ENCODE results near the gene ANKRD9.
A peak's percentile ranks its signal among the peaks of the same experiment; 100 is the strongest.
"Not testable (repeated sequence)": the region's sequence is repeated elsewhere in the genome, so short reads cannot be mapped to it uniquely, and the experiment has no call there.

Gene ANKRD9, protein sequence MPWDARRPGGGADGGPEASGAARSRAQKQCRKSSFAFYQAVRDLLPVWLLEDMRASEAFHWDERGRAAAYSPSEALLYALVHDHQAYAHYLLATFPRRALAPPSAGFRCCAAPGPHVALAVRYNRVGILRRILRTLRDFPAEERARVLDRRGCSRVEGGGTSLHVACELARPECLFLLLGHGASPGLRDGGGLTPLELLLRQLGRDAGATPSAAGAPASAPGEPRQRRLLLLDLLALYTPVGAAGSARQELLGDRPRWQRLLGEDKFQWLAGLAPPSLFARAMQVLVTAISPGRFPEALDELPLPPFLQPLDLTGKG

DNA sequence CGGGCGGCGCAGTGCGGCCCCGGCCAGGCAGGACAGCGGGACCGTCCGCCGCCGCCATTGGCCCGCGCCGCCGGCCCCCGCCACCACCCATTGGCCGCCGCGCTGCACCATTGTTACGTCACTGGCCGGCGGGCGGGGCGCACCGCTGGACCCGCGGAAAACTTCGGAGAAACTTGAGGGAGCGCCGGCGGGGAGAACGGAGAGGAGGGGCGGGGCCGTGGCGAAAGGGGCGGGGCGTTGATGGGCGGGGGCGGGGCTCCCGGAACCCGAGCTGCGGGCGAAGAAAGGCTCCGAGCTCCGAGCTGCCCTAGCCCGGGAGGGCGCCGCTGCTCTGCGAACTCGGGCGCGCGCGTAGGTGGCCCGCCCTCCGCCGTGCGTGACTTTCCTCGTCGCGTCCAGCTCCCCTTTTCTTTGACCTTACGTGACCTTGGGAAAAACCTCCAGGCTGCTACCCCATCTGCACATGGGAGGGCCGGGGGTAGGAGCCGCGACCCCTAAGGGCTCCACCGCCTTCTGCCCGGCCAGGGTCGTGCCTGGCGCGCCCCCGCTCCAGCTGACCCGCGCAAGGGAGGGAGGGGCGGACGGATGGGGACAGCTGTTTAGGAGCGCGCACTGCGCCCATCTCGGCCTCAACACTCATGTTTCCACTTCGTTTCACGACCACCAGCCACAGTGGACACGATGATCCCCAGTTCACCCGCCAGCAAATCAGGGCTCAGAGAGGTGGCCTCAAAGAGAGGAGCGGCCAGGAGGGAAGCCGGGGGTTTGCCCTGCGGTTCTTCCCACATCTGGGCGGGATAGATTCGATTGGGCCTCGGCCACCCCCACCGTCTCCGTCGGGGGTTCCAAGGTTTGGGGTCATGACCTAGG, at the start of gene ANKRD9:
ANKRD9 (minus strand) TSS at position 31 of the 870 bp plus-strand sequence. CDS start 1,887 bp downstream, outside the sequence.
- DNase-seq (ENCODE audit: low read depth in 2 of 3, low spot score in 1 of 3) = peak; percentile 84 to 89 (median 87)

DNA sequence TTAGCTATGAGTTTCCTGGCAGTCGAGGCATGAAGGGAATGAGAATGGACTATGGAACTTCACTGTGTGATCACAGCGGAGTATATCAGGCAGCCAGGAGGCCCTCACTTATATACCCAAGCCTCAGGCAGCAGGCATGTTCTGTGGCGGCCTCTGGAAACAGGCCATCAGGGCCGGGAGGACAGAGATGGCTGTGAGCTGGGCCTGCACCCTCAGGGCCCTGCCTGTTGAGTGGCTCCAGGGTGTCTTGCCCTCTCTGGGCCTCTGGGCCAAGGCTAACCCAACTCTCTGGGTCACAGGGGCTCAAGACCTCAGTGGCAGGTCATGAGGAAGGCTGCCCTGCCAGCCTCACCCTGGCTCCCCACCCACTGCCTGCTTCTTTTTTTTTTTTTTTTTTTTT, 49.0 kb upstream of the ANKRD9 start:
- no peak for DNase-seq (ENCODE audit: low read depth in 2 of 3, low spot score in 1 of 3)

DNA sequence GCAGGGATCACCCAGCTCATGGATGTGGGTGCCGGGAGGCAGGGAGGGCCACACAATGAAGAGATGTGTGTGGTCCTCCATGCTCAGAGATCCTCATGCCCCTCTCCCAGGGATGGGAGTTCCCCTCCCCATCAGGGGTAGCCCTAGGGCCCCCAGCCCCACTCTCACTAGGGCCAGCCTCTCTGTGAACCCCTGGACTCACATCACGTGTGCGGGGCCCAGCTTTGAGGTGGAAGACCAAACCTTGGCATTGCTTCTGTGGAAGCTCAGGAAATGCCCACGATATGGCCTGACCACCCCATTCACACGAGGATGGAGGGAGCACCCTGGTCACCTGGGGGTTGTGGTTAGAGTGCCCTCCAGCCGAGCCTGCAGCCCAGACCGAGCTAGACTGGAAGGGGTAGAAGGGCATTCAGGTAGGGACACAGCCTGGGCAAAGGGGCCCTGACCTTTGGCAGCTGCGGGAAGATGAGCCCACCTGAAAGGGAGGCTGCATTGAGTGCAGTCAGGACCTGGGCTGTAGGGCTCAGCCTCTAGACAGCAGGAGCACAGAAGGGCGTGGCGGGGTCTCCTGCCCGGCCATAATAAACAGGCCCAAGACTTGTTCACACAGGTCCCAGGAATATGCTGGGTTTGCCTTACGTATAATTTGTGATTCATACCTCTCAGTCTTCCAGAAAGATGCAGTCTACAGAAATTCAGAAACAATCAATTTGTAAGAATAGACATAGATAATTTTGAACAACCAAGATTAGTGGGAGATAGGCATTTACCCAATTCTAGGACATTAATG, 48.1 kb upstream of the ANKRD9 start:
- no peak for DNase-seq (ENCODE audit: low read depth in 2 of 3, low spot score in 1 of 3)

DNA sequence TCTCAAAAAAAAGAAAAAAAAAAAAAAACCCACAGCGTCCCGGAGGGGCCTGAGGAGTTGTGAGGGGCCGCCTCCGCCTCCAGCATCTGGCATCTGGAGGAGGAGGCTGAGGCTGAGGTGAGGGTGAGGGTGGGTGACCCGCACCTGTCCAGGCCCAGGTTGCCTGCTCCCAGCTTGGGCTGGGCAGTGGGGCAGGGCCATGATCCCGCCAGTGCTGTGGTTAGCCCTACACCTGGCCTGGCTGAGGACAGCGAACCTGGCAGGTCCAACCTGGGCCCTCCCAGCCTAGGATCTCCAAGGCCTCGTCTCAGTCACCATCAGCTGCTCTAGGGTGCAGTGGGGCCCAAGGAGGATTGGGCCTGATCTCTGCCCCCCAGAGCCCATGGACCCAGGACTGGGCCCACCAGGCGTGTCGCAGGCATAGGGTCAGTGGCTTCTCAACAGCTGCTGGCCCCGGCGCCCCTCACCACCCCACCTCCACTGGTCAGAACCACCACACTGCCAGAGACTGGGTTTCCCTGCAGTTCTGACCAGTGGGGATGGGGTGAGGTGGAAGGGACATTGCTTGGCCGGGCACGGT, 46.6 kb upstream of the ANKRD9 start:
- no peak for DNase-seq (ENCODE audit: low read depth in 2 of 3, low spot score in 1 of 3)

DNA sequence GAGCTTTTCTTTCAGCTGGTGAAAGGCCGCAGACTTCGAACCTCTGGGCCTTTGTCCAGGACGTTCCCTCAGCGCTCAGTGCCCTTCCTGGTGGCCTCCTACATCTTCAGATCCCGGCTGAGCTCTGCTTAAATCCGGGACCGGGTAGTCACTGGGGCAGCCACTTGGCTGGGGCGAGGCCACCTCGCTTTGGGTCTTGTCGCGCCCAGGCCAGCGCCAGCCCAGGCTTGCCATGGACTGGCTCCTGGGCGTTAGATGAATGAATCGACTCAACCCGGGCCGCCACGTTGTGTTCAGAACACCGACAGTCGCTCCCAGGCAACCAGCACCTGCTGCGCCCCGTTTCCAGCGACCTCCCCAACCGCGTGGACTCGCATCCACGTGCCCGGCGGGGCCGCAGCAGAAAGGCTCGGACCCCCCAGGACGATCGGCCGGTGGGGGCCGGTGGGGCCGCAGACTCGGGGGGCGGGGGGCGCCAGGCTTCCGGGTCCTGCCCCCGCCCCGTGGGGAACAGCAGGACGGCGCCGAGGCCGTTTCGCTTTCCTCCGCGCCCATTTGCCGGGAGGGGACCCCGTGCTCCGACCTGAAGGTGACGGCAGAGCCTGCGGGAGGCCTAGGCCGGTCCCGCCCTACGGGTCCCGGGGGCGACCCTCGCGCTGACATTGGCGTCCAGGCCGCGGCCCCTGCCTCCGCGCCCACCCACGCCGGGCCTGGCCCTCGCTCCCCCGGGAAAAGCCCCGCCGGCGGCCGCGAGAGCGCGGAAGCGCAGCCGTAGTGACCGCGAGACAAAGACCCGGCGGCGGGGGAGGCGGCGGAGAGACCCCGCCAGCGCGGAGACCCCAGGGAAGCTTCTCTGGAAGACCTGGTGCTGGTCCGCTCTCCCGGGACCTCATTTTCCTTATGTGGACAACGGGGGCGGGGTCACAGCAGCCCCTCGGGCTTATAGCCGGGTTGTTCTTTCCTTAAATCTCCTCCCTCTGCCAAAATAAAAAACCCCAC, 45.5 kb upstream of the ANKRD9 start:
- peak; percentile 16 to 33 (median 20) for DNase-seq (ENCODE audit: low read depth in 2 of 3, low spot score in 1 of 3)

DNA sequence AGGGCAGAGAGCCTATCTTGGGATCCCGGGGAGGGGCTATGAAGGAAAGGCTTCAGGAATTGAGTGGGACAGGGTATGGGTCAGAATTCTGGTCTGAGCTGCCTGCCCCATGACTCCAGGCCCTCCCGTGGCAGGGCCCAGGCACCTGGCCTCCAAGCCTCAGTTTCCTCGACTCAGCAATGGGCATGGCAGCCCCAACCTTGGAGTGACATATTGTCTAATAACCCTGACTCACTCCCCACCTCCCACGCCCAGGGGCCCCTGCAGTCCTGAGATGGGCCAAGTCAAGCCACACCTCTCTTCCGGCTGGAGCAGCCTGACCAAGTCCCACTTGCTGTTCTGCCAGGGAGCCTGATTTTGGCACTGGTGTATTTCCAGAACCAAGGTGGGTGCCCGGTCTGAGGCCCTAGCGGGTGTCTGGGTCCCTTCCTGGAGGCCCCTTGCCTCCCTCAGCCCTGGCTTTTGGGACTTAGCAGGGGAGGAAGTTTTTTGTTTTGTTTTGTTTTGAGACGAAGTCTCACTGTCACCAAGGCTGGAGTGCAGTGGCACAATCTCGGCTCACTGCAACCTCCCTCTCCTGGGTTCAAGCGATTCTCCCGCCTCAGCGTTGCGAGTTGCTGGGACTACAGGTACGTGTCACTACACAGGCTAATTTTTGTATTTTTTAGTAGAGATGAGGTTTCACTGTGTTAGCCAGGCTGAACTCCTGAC, 42.6 kb upstream of the ANKRD9 start:
- DNase-seq (ENCODE audit: low read depth in 2 of 3, low spot score in 1 of 3) = peak; percentile 28 to 37 (median 33)

DNA sequence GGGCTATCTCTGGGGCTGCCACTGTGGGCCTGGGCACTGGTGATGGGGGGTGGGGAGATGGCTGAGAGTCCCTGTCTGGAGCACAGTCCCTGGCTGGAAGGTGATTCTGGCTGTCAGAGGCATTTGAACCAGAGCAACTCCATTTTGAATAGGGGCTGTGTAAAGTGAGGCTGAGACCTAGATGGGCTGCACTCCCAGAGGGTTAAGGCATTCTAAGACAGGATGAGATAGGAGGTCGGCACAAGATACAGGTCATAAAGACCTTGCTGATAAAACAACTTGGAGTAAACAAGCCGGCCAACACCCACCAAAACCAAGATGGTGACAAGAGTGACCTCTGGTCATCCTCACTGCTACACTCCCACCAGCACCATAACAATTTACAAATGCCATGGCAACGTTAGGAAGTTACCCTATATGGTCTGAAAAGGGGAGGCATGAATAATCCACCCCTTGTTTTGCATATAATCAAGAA, 41.4 kb upstream of the ANKRD9 start:
- not testable (repeated sequence) for DNase-seq (ENCODE audit: low read depth in 2 of 3, low spot score in 1 of 3)

DNA sequence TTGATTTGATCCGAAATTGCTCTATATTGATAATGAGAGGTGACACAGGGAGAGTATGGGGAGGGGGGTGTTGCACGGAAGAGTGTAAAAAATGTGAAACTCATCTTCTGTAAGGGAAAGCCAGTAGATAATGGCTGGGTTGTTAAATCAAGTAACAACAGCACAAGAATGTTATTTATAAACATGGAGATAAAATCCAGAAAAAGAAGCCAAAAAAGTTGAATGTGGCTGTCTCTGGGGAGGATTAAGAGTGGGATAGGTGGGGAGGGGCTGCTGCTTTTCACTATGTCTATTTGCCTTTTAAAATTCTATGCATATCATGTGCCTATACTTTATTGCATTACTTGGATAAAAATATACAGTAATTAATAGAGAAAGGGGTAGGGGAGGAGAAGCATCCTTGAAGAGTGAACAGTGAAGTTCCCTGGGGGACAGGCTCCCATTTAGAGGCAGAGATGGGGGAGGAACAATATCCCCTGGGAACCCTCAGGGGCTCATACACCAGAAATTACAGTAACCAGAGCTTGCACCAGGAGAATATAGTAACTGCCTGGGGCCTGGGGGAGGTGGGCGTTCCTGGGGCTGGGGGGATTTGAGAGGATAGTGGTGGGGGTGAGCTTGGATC, 39.2 kb upstream of the ANKRD9 start:
- no peak for DNase-seq (ENCODE audit: low read depth in 2 of 3, low spot score in 1 of 3)

DNA sequence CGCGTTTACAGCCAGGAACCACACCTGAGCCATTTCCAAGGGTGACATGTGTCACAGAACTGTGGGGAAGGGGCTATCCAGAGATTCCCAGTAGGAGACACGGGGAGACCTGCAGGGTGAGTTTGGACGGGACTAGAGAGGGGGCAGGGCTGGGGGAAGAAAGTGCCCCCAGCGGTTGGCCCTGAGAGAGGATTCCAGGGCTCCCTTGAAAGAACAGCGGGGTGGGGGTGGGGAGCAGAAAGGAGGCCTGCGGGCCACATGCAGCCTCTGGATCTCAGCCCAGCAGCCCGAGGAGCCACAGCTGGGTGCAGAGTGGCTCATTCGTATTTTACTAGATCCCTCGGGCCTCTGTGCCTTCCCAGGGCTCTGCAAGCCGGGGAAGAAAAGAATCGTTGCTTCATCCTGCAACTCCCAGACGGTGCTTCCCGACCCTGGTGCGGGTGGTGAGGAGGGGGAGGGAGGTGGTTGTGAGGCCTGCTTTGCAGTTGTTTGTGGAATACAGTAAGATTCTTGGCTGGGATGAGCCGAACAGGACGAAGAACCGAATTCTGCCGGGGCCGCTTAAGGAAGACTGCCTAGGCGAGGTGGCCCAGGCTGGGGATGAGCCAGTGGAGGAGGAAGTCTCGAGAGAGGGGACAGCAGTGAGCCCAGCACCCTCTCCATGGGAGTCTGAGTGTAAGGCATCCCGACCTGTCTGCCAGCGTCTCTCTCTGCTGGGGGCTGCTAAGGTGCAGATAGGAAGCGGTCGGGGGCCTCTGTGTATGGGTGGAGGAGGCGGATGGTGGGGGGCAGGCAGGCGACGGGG, 36.1 kb upstream of the ANKRD9 start:
- DNase-seq (ENCODE audit: low read depth in 2 of 3, low spot score in 1 of 3) = no peak

DNA sequence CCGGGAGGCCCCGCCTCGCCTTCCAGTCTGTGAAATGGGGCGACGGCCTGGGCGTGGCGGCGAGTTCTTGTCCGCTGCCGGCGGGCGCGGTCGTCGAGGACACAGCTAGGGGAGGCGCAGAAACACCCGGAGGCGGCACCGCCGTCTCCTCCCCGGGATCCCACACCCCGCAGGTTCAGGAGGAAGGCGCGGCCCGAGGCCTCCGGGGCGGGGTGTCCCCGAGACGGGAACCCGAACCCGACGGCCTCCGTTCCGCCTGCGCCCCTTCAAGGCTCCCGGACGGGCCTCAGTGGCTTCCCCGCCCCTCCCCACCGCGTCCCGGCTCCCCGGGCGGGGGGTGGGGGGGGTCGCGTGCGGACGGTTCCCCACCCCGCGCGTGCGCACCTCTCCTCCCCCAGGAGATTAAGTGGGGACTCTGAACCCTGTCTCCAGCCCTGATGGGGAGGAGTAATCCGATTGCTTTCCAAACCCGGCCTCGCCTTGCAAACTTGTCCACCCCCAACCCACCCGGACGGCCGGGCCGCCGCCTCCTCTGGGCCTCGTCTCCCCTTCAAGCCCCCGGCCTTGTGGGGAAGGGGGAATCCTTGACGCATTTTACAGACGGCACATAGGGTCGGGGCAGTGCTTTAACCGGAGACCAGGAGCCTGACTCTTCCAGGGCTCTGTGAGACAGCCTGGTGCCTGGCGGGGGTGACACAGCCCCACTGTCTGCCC, 35.3 kb upstream of the ANKRD9 start:
- no peak for DNase-seq (ENCODE audit: low read depth in 2 of 3, low spot score in 1 of 3)

DNA sequence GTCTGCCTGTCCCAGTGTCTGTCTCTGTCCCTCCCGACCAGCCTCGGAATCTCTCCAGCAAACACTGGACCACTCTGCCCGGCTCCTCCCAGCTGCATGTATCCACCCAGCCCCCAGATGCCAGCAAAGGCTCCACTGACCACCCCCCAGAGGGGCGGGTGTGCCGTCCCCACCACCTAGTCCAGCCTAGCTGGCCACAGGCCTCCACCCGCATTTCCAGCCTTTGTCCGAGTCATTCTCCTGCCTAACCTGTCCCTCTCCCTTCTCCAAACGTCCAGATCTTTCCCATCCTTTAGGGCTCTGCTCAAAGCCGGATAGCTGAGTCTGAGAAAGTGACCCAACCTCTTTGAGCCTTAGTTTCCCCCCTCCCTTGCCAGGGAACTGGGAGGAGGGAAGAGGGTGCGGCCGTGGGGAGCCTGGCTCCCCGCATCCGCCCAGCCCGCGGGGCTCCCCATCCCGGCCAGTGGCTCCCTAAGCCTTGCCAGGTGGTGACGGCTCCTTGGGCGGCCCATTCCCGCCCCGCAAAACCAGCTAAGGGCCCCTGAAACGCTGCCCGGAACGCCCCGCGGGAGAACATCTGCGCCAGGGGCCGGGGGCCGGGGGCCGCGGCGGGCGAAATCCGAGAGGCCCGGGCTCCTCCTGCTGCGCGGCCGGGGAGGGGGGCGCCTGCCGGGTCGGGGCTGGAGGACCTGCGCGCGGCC, 34.6 kb upstream of the ANKRD9 start:
- no peak for DNase-seq (ENCODE audit: low read depth in 2 of 3, low spot score in 1 of 3)

DNA sequence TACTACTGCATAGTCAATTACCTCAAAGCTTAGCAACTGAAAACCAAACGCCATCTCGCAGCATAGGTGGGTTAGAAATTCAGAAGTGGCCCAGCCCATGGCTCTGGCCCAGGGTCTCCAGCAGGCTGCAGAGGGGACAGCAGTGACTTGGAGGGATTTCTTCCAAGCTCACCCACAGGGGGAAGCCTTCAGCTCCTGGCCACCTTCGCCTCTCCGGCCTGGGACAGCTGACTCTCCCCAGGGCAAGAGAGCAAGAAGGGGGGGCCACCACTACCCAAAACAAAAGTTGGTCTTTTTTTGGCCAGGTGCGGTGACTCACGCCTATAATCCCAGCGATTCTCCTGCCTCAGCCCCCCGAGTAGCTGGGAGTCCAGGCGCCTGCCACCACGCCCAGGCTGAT, 32.2 kb upstream of the ANKRD9 start:
- no peak for DNase-seq (ENCODE audit: low read depth in 2 of 3, low spot score in 1 of 3)

DNA sequence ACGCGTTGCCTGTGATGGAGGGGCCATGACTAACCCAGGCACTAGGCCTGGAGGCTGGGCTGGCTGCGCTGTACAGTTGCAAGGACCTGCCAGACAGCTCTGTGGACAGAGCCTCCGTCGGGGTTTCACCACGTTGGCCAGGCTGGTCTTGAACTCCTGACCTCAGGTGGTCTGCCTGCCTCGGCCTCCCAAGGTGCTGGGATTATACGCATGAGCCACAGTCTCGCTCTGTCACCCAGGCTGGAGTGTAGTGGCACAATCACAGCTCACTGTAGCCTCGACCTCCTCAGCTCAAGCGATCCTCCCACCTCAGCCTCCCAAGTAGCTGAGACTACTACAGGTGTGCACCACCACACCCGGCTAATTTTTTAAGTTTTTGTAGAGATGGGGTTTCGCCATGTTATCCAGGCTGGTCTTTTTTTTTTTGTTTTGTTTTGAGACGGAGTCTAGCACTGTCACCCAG, 31.5 kb upstream of the ANKRD9 start:
- not testable (repeated sequence) for DNase-seq (ENCODE audit: low read depth in 2 of 3, low spot score in 1 of 3)

DNA sequence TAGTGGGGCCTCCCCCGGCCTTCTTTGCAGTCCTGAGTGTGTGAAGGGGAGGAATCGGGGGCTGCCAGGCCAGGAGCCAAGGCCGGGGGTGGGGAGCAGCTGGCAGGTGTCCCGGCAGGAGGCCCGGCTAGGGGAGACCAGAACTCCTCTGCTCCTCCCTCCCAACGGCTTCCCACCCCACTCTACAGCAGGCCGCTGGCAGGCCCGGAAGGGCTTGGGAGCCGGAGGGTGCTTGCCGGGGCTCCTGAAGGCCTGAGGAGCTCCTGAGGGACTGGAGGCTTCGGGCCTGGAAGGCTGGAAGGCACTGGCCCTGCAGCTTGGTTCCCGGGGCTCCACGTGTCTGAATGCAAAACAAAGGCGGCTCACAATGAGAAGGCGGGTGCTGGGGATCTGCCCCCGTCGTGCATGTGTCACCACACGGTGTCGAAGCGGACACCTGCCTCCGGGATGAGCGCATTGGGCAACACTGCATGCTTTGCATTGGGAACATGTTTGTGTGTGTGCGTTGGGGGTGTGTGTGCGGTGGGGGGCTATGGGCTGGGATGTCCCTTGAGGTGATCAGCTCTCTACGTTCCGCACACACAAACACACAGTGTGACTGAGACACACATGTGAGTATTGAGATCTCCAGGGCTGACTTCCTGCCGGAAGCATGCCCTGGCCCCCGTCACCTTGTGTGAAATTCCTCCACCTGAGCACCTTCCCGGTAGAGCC, 30.9 kb upstream of the ANKRD9 start:
- no peak for DNase-seq (ENCODE audit: low read depth in 2 of 3, low spot score in 1 of 3)

DNA sequence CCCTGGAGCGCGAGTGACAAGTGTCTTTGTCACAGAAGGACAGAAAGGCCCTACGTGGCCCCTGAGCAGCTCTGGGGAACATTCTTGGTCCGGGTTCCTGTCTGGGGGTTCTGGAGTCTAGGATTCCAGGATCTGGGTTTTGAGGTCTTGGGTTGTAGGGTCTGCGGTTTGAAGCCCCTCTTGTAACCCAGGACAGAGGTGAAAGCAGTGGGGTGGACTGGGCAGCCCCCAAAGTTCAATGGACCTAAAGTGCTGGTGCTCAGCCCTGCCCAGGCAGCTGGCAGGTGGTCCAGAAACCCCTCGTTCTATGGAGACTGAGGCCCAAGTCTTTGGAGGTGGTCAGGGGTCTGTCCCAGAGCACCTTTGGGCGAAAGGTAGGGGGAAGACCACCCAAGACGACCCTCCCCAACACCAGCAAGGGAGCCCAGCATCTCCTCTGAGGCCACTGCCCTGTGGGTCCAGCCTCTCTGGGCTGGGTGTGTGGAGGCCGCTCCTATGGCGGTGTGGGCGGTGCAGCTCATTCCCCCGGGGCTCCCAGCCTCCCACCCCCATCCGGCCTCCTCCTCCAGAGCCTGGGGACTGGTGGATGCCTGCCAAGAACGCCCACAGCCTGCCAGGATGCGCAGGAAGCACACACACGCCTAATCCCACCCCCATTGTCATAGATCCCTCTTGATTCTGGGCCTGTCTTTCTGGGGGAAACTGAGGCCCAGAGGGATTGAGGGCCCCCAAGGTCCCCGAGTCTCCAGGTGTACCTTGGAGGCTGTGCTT, 30.2 kb upstream of the ANKRD9 start:
- no peak for DNase-seq (ENCODE audit: low read depth in 2 of 3, low spot score in 1 of 3)

Measured in stimulated activated CD4-positive, alpha-beta T cell treated with anti-CD3 and anti-CD28 coated beads, Interleukin-12 subunit alpha, Interleukin-12 subunit beta, amount 100 ng/mL, for 48 hours (primary cell).